ENCODE results near the gene GLRX2.
"Not testable (repeated sequence)": the region's sequence is repeated elsewhere in the genome, so short reads cannot be mapped to it uniquely, and the experiment has no call there.

Gene GLRX2

GRCh38 chr1:193104907-193105820 is at the start of gene GLRX2:
Gene GLRX2, minus strand, starts transcription at chr1:193105414. Its CDS starts 32 bp downstream, at chr1:193105382.
- DNase-seq (ENCODE audit: low read depth), result peak; percentile 88

GRCh38 chr1:193144999-193145398 is 39.8 kb upstream of the GLRX2 start:
- DNase-seq (ENCODE audit: low read depth), result no peak

GRCh38 chr1:193144361-193144938 is 39.2 kb upstream of the GLRX2 start:
- no peak for DNase-seq (ENCODE audit: low read depth)

- DNase-seq (ENCODE audit: low read depth), result peak; percentile 18
Measured at GRCh38 chr1:193143285-193143684, 38.1 kb upstream of the GLRX2 start.

GRCh38 chr1:193142409-193142808 is 37.2 kb upstream of the GLRX2 start:
- DNase-seq (ENCODE audit: low read depth), result no peak

- DNase-seq (ENCODE audit: low read depth), result no peak
Measured at GRCh38 chr1:193141804-193142203, 36.6 kb upstream of the GLRX2 start.

GRCh38 chr1:193140254-193140653 is 35.0 kb upstream of the GLRX2 start:
- DNase-seq (ENCODE audit: low read depth), result no peak

GRCh38 chr1:193131266-193131860 is 26.1 kb upstream of the GLRX2 start:
- DNase-seq (ENCODE audit: low read depth), result no peak

- DNase-seq (ENCODE audit: low read depth), result no peak
Measured at GRCh38 chr1:193125369-193125768, 20.2 kb upstream of the GLRX2 start.

- no peak for DNase-seq (ENCODE audit: low read depth)
Measured at GRCh38 chr1:193123751-193124150, 18.5 kb upstream of the GLRX2 start.

- peak; percentile 95 for DNase-seq (ENCODE audit: low read depth)
Measured at GRCh38 chr1:193121616-193122593, 16.7 kb upstream of the GLRX2 start, which contains the start of gene CDC73. Gene CDC73, plus strand, starts transcription at chr1:193122031. Its CDS starts 170 bp downstream, at chr1:193122201.

- DNase-seq (ENCODE audit: low read depth), result no peak
Measured at GRCh38 chr1:193120604-193121166, 15.5 kb upstream of the GLRX2 start.

- no peak for DNase-seq (ENCODE audit: low read depth)
Measured at GRCh38 chr1:193118803-193119730, 13.9 kb upstream of the GLRX2 start.

GRCh38 chr1:193118194-193118593 is 13.0 kb upstream of the GLRX2 start:
- DNase-seq (ENCODE audit: low read depth), result no peak

GRCh38 chr1:193117167-193117566 is 12.0 kb upstream of the GLRX2 start:
- DNase-seq (ENCODE audit: low read depth), result not testable (repeated sequence)

- DNase-seq (ENCODE audit: low read depth), result peak; percentile 100
Measured at GRCh38 chr1:193115629-193116227, 10.5 kb upstream of the GLRX2 start.

- peak; percentile 18 for DNase-seq (ENCODE audit: low read depth)
Measured at GRCh38 chr1:193114485-193115095, 9.4 kb upstream of the GLRX2 start.

- DNase-seq (ENCODE audit: low read depth), result no peak
Measured at GRCh38 chr1:193113992-193114332, 8.7 kb upstream of the GLRX2 start.

GRCh38 chr1:193113258-193113991 is 8.2 kb upstream of the GLRX2 start:
- peak; percentile 30 for DNase-seq (ENCODE audit: low read depth)

All from iris pigment epithelial cell (primary cell).